GM13976 (cell line): Measurements from ENCODE around the gene E2F8.

ENCODE experiments used
- DNase-seq: peaks from one replicate; pipeline ENCODE4 v3.0.0; 2012; ENCODE audit warnings: low spot score
- CTCF ChIP-seq: IDR thresholded peaks from 2 replicates; pipeline ENCODE4 v1.5.1; 2012; ENCODE audit warnings: borderline replicate concordance, mild to moderate bottlenecking; ENCODE audit not compliant: insufficient read depth; ENCODE audit errors: extremely low read depth, missing control alignments, control extremely low read depth
- in situ Hi-C: fragments of 300-500 bp; cut with MboI; formaldehyde crosslinking; loops from one replicate; pipeline ENCODE4 v1.12.0; 2022; ENCODE audit warnings: low sequenced_read_pairs, mixed read lengths, inconsistent platforms; ENCODE audit not compliant: unreplicated experiment

The E2F8 gene

GRCh38 chr11:19243613-19244012, 2.9 kb upstream of the E2F8 start:
- TF ChIP-seq CTCF = no peak
- DNase-seq = no peak
- in situ Hi-C loops = no loop called here

- no peak for DNase-seq
- no peak for TF ChIP-seq CTCF
- in situ Hi-C loops = no loop called here
These were observed 2.4 kb upstream of the E2F8 start for GRCh38 chr11:19243143-19243542.

GRCh38 chr11:19242179-19242932, 1.6 kb upstream of the E2F8 start:
- DNase-seq = peak; percentile 34
- no peak for TF ChIP-seq CTCF
- in situ Hi-C loops = no loop called here

GRCh38 chr11:19241260-19242178, 774 bp upstream of the E2F8 start:
- TF ChIP-seq CTCF = no peak
- in situ Hi-C loops = no loop called here
- DNase-seq = peak; percentile 87

GRCh38 chr11:19239039-19239438, 1.7 kb downstream of the E2F8 start:
- in situ Hi-C loops = no loop called here
- TF ChIP-seq CTCF = no peak

GRCh38 chr11:19237813-19238212, 2.9 kb downstream of the E2F8 start:
- in situ Hi-C loops = no loop called here
- no peak for TF ChIP-seq CTCF
- DNase-seq = no peak

More at GRCh38 chr11:19239039-19239438, 1.7 kb downstream of the E2F8 start:
- DNase-seq = no peak
